BJ (cell line): ENCODE data around the gene MID2. TPM values are rescaled to one million over a fixed set of nuclear protein-coding genes. Genes with fewer than 3 reads are reported as not detected.
"Not testable (repeated sequence)": the region's sequence is repeated elsewhere in the genome, so short reads cannot be mapped to it uniquely, and the experiment has no call there.

Experiments used
- CTCF ChIA-PET: fragments of 350-600 bp; formaldehyde crosslinking; extraction: SDS; loops from one replicate; lab custom pipeline; 2021; ENCODE audit warnings: antibody characterized with exemption, inconsistent platforms; lab: Yijun Ruan, JAX
- POLR2A ChIA-PET: fragments of 300-600 bp; sonication (Branson Sonifier 250); formaldehyde crosslinking; extraction: SDS; loops from one replicate; lab custom pipeline; 2021; ENCODE audit warnings: antibody characterized with exemption; lab: Charles Lee
- DNase-seq: peaks from one replicate; pipeline ENCODE4 v3.0.0-alpha.2; 2011; ENCODE audit warnings: low read depth
- H3K27me3 ChIP-seq: 2 replicates; pipeline ENCODE4 v1.6.0; 2011; ENCODE audit warnings: low read length; ENCODE audit not compliant: control insufficient read depth, insufficient read depth
- H3K36me3 ChIP-seq: 2 replicates; pipeline ENCODE4 v1.5.1; 2011; ENCODE audit warnings: low read length; ENCODE audit not compliant: control insufficient read depth, insufficient read depth
- H3K4me3 ChIP-seq: 2 replicates; pipeline ENCODE4 v1.5.1; 2011; ENCODE audit warnings: low read depth, mild to moderate bottlenecking, control low read depth, low read length
- CTCF ChIP-seq: IDR thresholded peaks from 2 replicates; pipeline ENCODE4 v1.5.1; 2011; ENCODE audit warnings: low read depth, mild to moderate bottlenecking, control low read depth, inconsistent platforms, low read length, moderate library complexity; ENCODE audit not compliant: insufficient read depth
- polyA plus RNA-seq: library from polyadenylated mRNA; depleted of rRNA; stranded (reverse); fragments of >200 nt; gene quantifications from 2 replicates; pipeline ENCODE4 v1.2.3, GENCODE V29; 2011

MID2 gene
- polyA plus RNA-seq, 1 experiment, result 12.4 TPM

GRCh38 chrX:107856289-107856688, 30.6 kb downstream of the MID2 start:
- no peak for DNase-seq
- no peak for TF ChIP-seq CTCF
- Histone ChIP-seq H3K27me3 (no peaks in the 10 kb centered on the region), H3K36me3 (no peaks in the 10 kb centered on the region), H3K4me3 (no peak overlapping the region)
- ChIA-PET CTCF (no interaction called here), POLR2A (no interaction called here)

GRCh38 chrX:107857041-107857440, 31.4 kb downstream of the MID2 start:
- CTCF ChIA-PET, H3K4me3 ChIP-seq, DNase-seq, POLR2A ChIA-PET, H3K27me3 ChIP-seq, H3K36me3 ChIP-seq: not testable (repeated sequence)

GRCh38 chrX:107857837-107858236, 32.2 kb downstream of the MID2 start:
- Histone ChIP-seq H3K36me3 (no peaks in the 10 kb centered on the region), H3K27me3 (no peaks in the 10 kb centered on the region), H3K4me3 (no peak overlapping the region)
- no peak for DNase-seq
- CTCF ChIA-PET, result no interaction called here
- no peak for TF ChIP-seq CTCF
- POLR2A ChIA-PET, result no interaction called here

GRCh38 chrX:107861056-107861455, 35.4 kb downstream of the MID2 start:
- DNase-seq, result no peak

GRCh38 chrX:107871136-107871535, 45.5 kb downstream of the MID2 start:
- ChIA-PET POLR2A (no interaction called here), CTCF (no interaction called here)
- H3K36me3 ChIP-seq, result no peaks in the 10 kb centered on the region
- no peak overlapping the region for H3K4me3 ChIP-seq
- TF ChIP-seq CTCF, result no peak
- no peak for DNase-seq
- H3K27me3 ChIP-seq, result no peaks in the 10 kb centered on the region

More at GRCh38 chrX:107861056-107861455, 35.4 kb downstream of the MID2 start:
- H3K27me3 ChIP-seq, result no peaks in the 10 kb centered on the region
- no peak overlapping the region for H3K4me3 ChIP-seq
- ChIA-PET CTCF (no interaction called here), POLR2A (no interaction called here)
- no peaks in the 10 kb centered on the region for H3K36me3 ChIP-seq
- TF ChIP-seq CTCF, result no peak

GRCh38 chrX:107878106-107878505, 52.4 kb downstream of the MID2 start:
- H3K36me3 ChIP-seq, result no peaks in the 10 kb centered on the region
- DNase-seq, result no peak
- no peak overlapping the region for H3K4me3 ChIP-seq
- no peaks in the 10 kb centered on the region for H3K27me3 ChIP-seq
- TF ChIP-seq CTCF, result no peak
- ChIA-PET CTCF (no interaction called here), POLR2A (no interaction called here)
